Keratinocyte (primary cell): ENCODE results near the gene RAB34. TPM values are rescaled to one million over a fixed set of nuclear protein-coding genes. Genes with fewer than 3 reads are reported as not detected.

Experiments used
- DNase-seq: peaks from one replicate; pipeline ENCODE4 v3.0.0-alpha.2; 2011; ENCODE audit warnings: low read depth, missing footprints, low spot score
- FAIRE-seq: peaks from 2 replicates; lab custom pipeline; 2011; peaks lifted over from hg19 to GRCh38; lab: Jason Lieb, UNC
- H2AFZ ChIP-seq: 2 replicates; pipeline ENCODE4 v1.6.0; 2012; ENCODE audit warnings: low read length, control low read depth, inconsistent platforms; ENCODE audit not compliant: control insufficient read depth
- H3K27ac ChIP-seq: 2 replicates; pipeline ENCODE4 v1.5.1; 2011; ENCODE audit warnings: low read length; ENCODE audit not compliant: control insufficient read depth, insufficient read depth
- H3K27me3 ChIP-seq: 3 replicates; pipeline ENCODE4 v1.6.0; 2011; ENCODE audit warnings: low read length; ENCODE audit not compliant: control insufficient read depth, insufficient read depth; ENCODE audit errors: extremely low read depth
- H3K36me3 ChIP-seq, 2 experiments: 2 replicates in 1 of 2; 3 replicates in 1 of 2; pipeline ENCODE4 v1.5.1; 2011; ENCODE audit warnings: low read length in 2 of 2, mild to moderate bottlenecking in 1 of 2; ENCODE audit not compliant: control insufficient read depth in 2 of 2, insufficient read depth in 2 of 2; ENCODE audit errors: extremely low read depth in 1 of 2
- H3K4me1 ChIP-seq: 3 replicates; pipeline ENCODE4 v1.5.1; 2011; ENCODE audit warnings: low read length; ENCODE audit not compliant: control insufficient read depth, insufficient read depth; ENCODE audit errors: extremely low read depth
- H3K4me2 ChIP-seq: 3 replicates; pipeline ENCODE4 v1.6.0; 2011; ENCODE audit warnings: low read depth, low read length; ENCODE audit not compliant: control insufficient read depth, insufficient read depth; ENCODE audit errors: extremely low read depth
- H3K4me3 ChIP-seq, 3 experiments: fragments of 200-600 bp in 1 of 3; sonication (generic) in 1 of 3; 2 replicates in 2 of 3; 3 replicates in 1 of 3; pipeline ENCODE4 v1.5.1; 2011 to 2016; ENCODE audit warnings: low read length in 3 of 3, mild to moderate bottlenecking in 3 of 3, control low read depth in 2 of 3, inconsistent platforms in 1 of 3, low read depth in 1 of 3, mixed read lengths in 1 of 3, mixed run types in 1 of 3, moderate library complexity in 1 of 3; ENCODE audit not compliant: control insufficient read depth in 2 of 3, insufficient read depth in 2 of 3; ENCODE audit errors: extremely low read depth in 1 of 3
- H3K79me2 ChIP-seq: 2 replicates; pipeline ENCODE4 v1.6.0; 2012; ENCODE audit warnings: low read length; ENCODE audit not compliant: control insufficient read depth, insufficient read depth
- H3K9ac ChIP-seq: 3 replicates; pipeline ENCODE4 v1.6.0; 2011; ENCODE audit warnings: low read length; ENCODE audit not compliant: control insufficient read depth, insufficient read depth; ENCODE audit errors: extremely low read depth
- H3K9me1 ChIP-seq: 3 replicates; pipeline ENCODE4 v1.6.0; 2011; ENCODE audit warnings: low read length; ENCODE audit not compliant: control insufficient read depth, insufficient read depth; ENCODE audit errors: extremely low read depth
- H3K9me3 ChIP-seq: 2 replicates; pipeline ENCODE4 v1.5.1; 2012; ENCODE audit warnings: low read depth, low read length; ENCODE audit not compliant: control insufficient read depth
- H4K20me1 ChIP-seq: 3 replicates; pipeline ENCODE4 v1.6.0; 2011; ENCODE audit warnings: low read length; ENCODE audit not compliant: control insufficient read depth, insufficient read depth; ENCODE audit errors: extremely low read depth
- CTCF ChIP-seq, 3 experiments: IDR thresholded peaks in 1 of 3; conservative IDR thresholded peaks in 1 of 3; optimal IDR thresholded peaks in 1 of 3; 2 replicates in 2 of 3; 3 replicates in 1 of 3; pipeline versions ENCODE3 to v1.5.1; 2011; ENCODE audit warnings: low read length in 3 of 3, mild to moderate bottlenecking in 3 of 3, moderate library complexity in 2 of 3, control low read depth in 1 of 3, inconsistent platforms in 1 of 3; ENCODE audit not compliant: insufficient read depth in 2 of 3; ENCODE audit errors: extremely low read depth in 1 of 3
- EZH2 ChIP-seq: IDR thresholded peaks from one replicate; pipeline ENCODE4 v1.6.1; 2012; ENCODE audit warnings: inconsistent platforms, mild to moderate bottlenecking, low read length, moderate library complexity
- dilution Hi-C: fragments of 300-500 bp; cut with MboI; formaldehyde crosslinking; loops from one replicate; pipeline ENCODE4 v1.7.0; 2020; ENCODE audit warnings: low sequenced_read_pairs; ENCODE audit not compliant: extremely low pct_ligation_motif_present
- polyA plus RNA-seq, 5 experiments: library from polyadenylated mRNA; depleted of rRNA in 3 of 5; stranded (reverse) in 3 of 5; stranded (forward) in 1 of 5; unstranded in 1 of 5; fragments of >200 nt; gene quantifications; 1 replicate in 1 of 5; 2 replicates in 3 of 5; 3 replicates in 1 of 5; pipeline versions ENCODE4 v1.2.1 to v1.2.3, GENCODE V29; 2011 to 2012; ENCODE audit warnings: missing spikeins in 2 of 5, low read depth in 1 of 5, low replicate concordance in 1 of 5

Gene RAB34
- polyA plus RNA-seq, 1 donor (not counting 4 experiments of a cell fraction or from before 2014, with no cell fraction given), result 134 TPM

DNA sequence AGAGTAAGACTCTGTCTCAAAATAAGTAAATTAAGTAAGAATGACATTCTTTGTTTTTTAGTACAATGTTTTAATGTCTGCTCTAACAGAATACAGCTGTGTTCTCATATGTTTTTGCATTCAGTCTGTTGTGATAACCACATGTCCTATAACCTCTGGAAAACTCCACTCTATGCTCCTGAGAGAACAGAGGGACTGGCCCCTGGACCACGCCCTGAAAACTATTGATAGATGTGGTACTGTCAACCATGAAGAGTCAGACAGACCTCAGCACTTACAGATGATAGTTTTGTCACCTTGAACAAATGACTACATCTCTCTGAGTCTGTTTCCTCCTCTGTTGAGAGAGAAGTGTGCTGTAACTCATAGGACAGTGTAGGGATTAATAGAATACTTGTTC lies 47.8 kb downstream of the RAB34 start:
- H3K27me3 ChIP-seq, result no peaks in the 10 kb centered on the region
- H2AFZ ChIP-seq, result no peak overlapping the region
- H3K36me3 ChIP-seq, result peaks cover 28 to 31% of the 10 kb centered on the region in 2 experiments
- dilution Hi-C loops, result no loop called here
- H3K9me3 ChIP-seq, result no peaks in the 10 kb centered on the region
- peaks cover 3% of the 10 kb centered on the region for H3K9me1 ChIP-seq
- H3K9ac ChIP-seq, result no peak overlapping the region
- H3K4me1 ChIP-seq, result peaks cover 11% of the 10 kb centered on the region
- H3K79me2 ChIP-seq, result peaks cover 42% of the 10 kb centered on the region
- FAIRE-seq (no peak), DNase-seq (no peak)
- TF ChIP-seq EZH2 (no peak), CTCF (optimal IDR thresholded peaks at IDR 0.05 in 1 of 3, IDR thresholded peaks at IDR 0.05 in 1 of 3, conservative IDR thresholded peaks at IDR 0.05 in 1 of 3; ENCODE audit: extremely low read depth in 1 of 3, insufficient read depth in 2 of 3, low read length in 3 of 3) (no peak)
- H3K4me2 ChIP-seq, result no peak overlapping the region
- H3K27ac ChIP-seq, result no peak overlapping the region
- H3K4me3 ChIP-seq, result no peak overlapping the region
- peaks cover 8% of the 10 kb centered on the region for H4K20me1 ChIP-seq

- peaks cover 3% of the 10 kb centered on the region for H3K9me1 ChIP-seq
- peaks cover 62% of the 10 kb centered on the region for H3K79me2 ChIP-seq
- peaks cover 17% of the 10 kb centered on the region for H3K4me1 ChIP-seq
- H3K9me3 ChIP-seq, result no peaks in the 10 kb centered on the region
- no peak overlapping the region for H3K27ac ChIP-seq
- peak overlapping the region; percentile 12 for H3K4me2 ChIP-seq
- TF ChIP-seq EZH2, result no peak
- TF ChIP-seq CTCF (optimal IDR thresholded peaks at IDR 0.05 in 1 of 3, IDR thresholded peaks at IDR 0.05 in 1 of 3, conservative IDR thresholded peaks at IDR 0.05 in 1 of 3; ENCODE audit: extremely low read depth in 1 of 3, insufficient read depth in 2 of 3, low read length in 3 of 3), result no peak
- dilution Hi-C loops, result no loop called here
- peaks cover 13 to 15% of the 10 kb centered on the region in 2 experiments for H3K36me3 ChIP-seq
- H3K27me3 ChIP-seq, result no peaks in the 10 kb centered on the region
- DNase-seq (no peak), FAIRE-seq (no peak)
- no peak overlapping the region for H3K4me3 ChIP-seq
- H3K9ac ChIP-seq, result no peak overlapping the region
- H2AFZ ChIP-seq, result no peak overlapping the region
- H4K20me1 ChIP-seq, result peaks cover 8% of the 10 kb centered on the region
Measured at GRCh38 chr17:28667870-28668269, 49.8 kb downstream of the RAB34 start.
